ENCODE results near the gene ID1. TPM values are rescaled to one million over a fixed set of nuclear protein-coding genes. Genes with fewer than 3 reads are reported as not detected.
A peak's percentile ranks its signal among the peaks of the same experiment; 100 is the strongest.

Gene ID1
- total and polyA plus RNA-seq, 2 of the 13 experiments (the other 11 are each of a cell fraction or from before 2014, with no cell fraction given) = 320 to 419 TPM

DNA sequence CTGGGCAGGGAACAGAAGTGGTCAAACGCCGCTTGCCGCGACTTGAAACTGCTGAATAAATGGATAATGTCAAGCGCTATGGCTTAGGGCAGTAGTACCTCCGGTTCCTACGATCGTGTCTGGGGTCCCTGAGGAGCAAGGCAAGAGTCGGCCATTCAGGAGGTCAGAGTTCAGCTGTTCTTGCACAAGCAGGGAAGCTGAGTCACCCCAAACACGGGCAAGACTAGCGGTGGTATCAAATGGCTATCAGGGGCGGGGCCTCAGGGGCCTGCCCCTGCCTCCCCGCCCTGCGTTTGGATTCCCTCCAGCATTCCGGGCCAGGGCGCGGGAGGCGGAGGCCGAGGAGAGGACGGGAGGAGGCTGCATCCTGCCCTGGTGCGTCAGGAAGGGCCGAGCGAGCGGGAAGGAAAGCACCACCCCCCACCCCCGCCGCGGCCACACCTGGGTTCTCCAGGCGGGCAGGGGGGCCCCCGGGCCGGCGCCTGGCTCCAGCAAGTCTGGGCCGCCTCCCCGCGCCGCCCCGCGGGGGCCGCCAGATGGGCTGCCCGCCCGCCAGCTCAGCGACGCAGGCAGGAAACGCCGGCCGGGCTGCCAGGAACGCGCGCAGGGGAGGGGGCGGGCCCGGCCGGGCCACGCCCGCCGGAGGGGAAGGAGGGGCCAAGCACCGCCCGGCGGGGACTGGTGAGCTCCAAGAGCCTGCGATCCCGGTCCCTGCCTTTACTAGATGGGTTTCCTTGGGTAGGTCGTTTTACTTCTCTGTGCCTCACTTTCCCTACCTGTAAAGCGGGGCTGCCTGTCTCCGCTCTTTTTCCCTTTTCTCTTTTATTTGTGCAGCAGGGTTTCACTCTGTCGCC, 32.2 kb upstream of the ID1 start (continued):
- TF ChIP-seq ATRX (CRISPR knock-in tag; IDR thresholded peaks at IDR 0.05; ENCODE audit: borderline replicate concordance) = no peak; the same call in 1 of the 2 replicates
- TF ChIP-seq AHR (CRISPR knock-in tag; IDR thresholded peaks at IDR 0.05) = peak; percentile 84; the same call in 1 of the 2 replicates
- peak; percentile 81 for TF ChIP-seq ZNF136 (CRISPR knock-in tag; IDR thresholded peaks at IDR 0.05; ENCODE audit: low read depth)
- TF ChIP-seq SPEN (CRISPR knock-in tag; IDR thresholded peaks at IDR 0.05; ENCODE audit: low read depth) = peak; percentile 88
- TF ChIP-seq, protein P1, sequence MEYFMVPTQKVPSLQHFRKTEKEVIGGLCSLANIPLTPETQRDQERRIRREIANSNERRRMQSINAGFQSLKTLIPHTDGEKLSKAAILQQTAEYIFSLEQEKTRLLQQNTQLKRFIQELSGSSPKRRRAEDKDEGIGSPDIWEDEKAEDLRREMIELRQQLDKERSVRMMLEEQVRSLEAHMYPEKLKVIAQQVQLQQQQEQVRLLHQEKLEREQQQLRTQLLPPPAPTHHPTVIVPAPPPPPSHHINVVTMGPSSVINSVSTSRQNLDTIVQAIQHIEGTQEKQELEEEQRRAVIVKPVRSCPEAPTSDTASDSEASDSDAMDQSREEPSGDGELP (IDR thresholded peaks at IDR 0.05; ENCODE audit: borderline replicate concordance, low read depth) = peak; percentile 90
- peak; percentile 90 for TF ChIP-seq BORCS8-MEF2B (CRISPR knock-in tag; IDR thresholded peaks at IDR 0.05)
- 0 out of 2 replicates have a peak, but pooled peaks have one; percentile 42 for TF ChIP-seq U2AF2 (IDR thresholded peaks at IDR 0.05; ENCODE audit: low read depth, low read length)
- peak; percentile 96; the same call in 1 of the 2 replicates for TF ChIP-seq MTF2 (CRISPR knock-in tag; IDR thresholded peaks at IDR 0.05; ENCODE audit: borderline replicate concordance)
- peak; percentile 100 for TF ChIP-seq JUND (CRISPR knock-in tag; IDR thresholded peaks at IDR 0.05)
- TF ChIP-seq ZNF333 (CRISPR knock-in tag; IDR thresholded peaks at IDR 0.05; ENCODE audit: borderline replicate concordance) = no peak; the same call in none of the 2 replicates
- TF ChIP-seq ZNF605 (CRISPR knock-in tag; IDR thresholded peaks at IDR 0.05) = peak; percentile 97
- peak; percentile 61 to 66 for TF ChIP-seq MAFK (conservative IDR thresholded peaks at IDR 0.05 in 1 of 2, IDR thresholded peaks at IDR 0.05 in 1 of 2; ENCODE audit: low read length in 2 of 2)
- TF ChIP-seq HNF4G (IDR thresholded peaks at IDR 0.05; ENCODE audit: borderline replicate concordance, low read depth, low read length) = peak; percentile 92
- peak; percentile 96 for TF ChIP-seq HNF4G (CRISPR knock-in tag; IDR thresholded peaks at IDR 0.05; ENCODE audit: borderline replicate concordance, low read depth)
- peak; percentile 87 for TF ChIP-seq NCOR1 (IDR thresholded peaks at IDR 0.05; ENCODE audit: borderline replicate concordance, low read length)
- TF ChIP-seq, protein P2, sequence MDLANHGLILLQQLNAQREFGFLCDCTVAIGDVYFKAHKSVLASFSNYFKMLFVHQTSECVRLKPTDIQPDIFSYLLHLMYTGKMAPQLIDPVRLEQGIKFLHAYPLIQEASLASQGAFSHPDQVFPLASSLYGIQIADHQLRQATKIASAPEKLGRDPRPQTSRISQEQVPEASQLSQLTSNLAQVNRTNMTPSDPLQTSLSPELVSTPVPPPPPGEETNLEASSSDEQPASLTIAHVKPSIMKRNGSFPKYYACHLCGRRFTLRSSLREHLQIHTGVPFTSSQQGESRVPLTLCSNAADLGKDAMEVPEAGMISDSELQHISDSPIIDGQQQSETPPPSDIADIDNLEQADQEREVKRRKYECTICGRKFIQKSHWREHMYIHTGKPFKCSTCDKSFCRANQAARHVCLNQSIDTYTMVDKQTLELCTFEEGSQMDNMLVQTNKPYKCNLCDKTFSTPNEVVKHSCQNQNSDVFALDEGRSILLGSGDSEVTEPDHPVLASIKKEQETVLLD (CRISPR knock-in tag; IDR thresholded peaks at IDR 0.05; ENCODE audit: low read depth) = peak; percentile 94
- TF ChIP-seq ZNF841 (CRISPR knock-in tag; IDR thresholded peaks at IDR 0.05; ENCODE audit: borderline replicate concordance) = no peak
- peak; percentile 76; the same call in 2 of the 3 replicates for TF ChIP-seq MXI1 (IDR thresholded peaks at IDR 0.05; ENCODE audit: borderline replicate concordance, low read depth, low read length)
- TF ChIP-seq ZNF180 (CRISPR knock-in tag; IDR thresholded peaks at IDR 0.05; ENCODE audit: borderline replicate concordance, low read depth) = peak; percentile 63; the same call in 1 of the 2 replicates
- TF ChIP-seq JUNB (CRISPR knock-in tag; IDR thresholded peaks at IDR 0.05; ENCODE audit: borderline replicate concordance) = peak; percentile 98
- TF ChIP-seq ZMYM3 (CRISPR knock-in tag; IDR thresholded peaks at IDR 0.05) = peak; percentile 84
- TF ChIP-seq, protein P3, sequence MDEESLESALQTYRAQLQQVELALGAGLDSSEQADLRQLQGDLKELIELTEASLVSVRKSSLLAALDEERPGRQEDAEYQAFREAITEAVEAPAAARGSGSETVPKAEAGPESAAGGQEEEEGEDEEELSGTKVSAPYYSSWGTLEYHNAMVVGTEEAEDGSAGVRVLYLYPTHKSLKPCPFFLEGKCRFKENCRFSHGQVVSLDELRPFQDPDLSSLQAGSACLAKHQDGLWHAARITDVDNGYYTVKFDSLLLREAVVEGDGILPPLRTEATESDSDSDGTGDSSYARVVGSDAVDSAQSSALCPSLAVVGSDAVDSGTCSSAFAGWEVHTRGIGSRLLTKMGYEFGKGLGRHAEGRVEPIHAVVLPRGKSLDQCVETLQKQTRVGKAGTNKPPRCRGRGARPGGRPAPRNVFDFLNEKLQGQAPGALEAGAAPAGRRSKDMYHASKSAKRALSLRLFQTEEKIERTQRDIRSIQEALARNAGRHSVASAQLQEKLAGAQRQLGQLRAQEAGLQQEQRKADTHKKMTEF (CRISPR knock-in tag; IDR thresholded peaks at IDR 0.05) = peak; percentile 98
- TF ChIP-seq, protein P4, sequence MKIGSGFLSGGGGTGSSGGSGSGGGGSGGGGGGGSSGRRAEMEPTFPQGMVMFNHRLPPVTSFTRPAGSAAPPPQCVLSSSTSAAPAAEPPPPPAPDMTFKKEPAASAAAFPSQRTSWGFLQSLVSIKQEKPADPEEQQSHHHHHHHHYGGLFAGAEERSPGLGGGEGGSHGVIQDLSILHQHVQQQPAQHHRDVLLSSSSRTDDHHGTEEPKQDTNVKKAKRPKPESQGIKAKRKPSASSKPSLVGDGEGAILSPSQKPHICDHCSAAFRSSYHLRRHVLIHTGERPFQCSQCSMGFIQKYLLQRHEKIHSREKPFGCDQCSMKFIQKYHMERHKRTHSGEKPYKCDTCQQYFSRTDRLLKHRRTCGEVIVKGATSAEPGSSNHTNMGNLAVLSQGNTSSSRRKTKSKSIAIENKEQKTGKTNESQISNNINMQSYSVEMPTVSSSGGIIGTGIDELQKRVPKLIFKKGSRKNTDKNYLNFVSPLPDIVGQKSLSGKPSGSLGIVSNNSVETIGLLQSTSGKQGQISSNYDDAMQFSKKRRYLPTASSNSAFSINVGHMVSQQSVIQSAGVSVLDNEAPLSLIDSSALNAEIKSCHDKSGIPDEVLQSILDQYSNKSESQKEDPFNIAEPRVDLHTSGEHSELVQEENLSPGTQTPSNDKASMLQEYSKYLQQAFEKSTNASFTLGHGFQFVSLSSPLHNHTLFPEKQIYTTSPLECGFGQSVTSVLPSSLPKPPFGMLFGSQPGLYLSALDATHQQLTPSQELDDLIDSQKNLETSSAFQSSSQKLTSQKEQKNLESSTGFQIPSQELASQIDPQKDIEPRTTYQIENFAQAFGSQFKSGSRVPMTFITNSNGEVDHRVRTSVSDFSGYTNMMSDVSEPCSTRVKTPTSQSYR (CRISPR knock-in tag; IDR thresholded peaks at IDR 0.05; ENCODE audit: borderline replicate concordance) = peak; percentile 94

Data from HepG2 (cell line).